ENCODE results near the gene APOF.
A peak's percentile ranks its signal among the peaks of the same experiment; 100 is the strongest.
"Not testable (repeated sequence)": the region's sequence is repeated elsewhere in the genome, so short reads cannot be mapped to it uniquely, and the experiment has no call there.

The APOF gene, protein sequence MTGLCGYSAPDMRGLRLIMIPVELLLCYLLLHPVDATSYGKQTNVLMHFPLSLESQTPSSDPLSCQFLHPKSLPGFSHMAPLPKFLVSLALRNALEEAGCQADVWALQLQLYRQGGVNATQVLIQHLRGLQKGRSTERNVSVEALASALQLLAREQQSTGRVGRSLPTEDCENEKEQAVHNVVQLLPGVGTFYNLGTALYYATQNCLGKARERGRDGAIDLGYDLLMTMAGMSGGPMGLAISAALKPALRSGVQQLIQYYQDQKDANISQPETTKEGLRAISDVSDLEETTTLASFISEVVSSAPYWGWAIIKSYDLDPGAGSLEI

DNA sequence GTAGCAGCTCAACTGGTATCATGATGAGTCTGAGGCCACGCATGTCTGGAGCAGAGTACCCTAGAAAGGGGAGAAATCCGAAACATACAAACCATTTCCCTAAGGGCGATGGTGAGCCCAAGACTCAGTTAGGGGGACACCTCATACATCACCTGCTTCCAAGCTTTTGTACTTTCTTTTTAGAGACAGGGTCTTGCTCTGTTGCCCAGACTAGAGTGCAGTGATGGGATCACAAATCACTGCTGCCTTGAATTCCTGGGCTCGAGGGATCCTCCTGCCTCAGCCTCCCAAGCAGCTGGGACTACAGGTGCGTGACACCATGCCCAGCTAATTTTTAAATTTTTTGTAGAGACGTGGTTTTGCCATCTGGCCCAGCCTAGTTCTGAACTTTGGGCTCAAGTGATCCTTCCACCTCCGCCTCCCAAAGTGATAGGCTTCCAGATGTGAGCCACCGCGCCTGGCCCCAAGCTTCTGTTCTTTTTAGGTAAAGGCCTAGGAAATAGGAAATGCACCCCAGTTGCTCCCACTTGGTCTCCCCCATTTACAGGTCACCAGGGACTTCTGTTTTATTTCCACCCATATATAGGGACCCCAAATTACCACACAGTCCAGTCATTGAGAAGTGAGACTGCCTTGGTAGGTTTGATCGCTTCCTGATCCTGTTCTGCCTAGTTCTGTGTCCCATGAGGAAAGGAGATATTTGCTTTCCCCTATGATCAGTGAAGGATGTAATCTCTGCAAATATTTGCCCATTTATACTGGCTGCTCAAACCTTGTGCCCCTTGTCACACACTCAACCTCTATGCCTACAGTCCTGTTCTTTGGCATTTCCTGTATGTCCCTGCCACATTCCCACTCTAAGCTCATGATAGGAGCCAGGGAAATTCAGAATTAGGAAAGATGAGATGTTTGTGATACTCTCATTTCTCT lies at the start of gene APOF:
TSS of gene APOF (minus strand) at position 728 of the 930 bp plus-strand sequence. CDS start at position 616, 112 bp downstream.
- DNase-seq, result peak; percentile 26

- no peak for DNase-seq
Measured at GRCh38 chr12:56411781-56412639, 49.4 kb upstream of the APOF start.

- DNase-seq, result no peak
Measured at GRCh38 chr12:56410768-56411167, 48.1 kb upstream of the APOF start.

DNA sequence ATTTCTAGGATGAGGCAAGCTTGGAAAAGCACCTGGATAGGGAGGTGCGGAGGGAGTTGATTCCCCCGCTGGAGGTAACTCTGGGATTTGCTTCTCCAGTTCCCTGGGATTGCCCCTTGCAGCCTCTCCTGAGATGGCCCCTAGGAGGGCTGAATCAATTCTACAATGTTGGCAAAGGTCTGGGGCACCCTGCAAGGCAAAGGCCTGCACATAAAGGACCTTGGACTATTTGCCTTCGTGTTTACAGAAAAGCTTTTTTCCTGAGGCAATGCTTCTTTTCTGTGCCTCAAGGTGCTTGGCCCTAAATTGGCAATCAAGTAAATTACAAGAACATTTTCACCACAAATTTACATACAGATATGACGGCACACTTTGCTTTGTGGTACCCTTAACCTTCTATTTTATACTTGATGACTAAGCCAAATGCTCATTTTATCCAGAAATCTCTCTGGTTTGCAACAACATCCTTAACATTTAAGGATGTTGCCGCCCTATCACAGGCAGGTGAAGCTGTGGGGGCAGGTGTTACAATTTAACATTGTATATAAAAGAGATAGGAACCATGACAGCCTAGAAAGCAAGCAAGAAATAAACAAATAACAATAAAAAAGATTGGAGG lies 46.3 kb upstream of the APOF start:
- DNase-seq, result no peak

DNA sequence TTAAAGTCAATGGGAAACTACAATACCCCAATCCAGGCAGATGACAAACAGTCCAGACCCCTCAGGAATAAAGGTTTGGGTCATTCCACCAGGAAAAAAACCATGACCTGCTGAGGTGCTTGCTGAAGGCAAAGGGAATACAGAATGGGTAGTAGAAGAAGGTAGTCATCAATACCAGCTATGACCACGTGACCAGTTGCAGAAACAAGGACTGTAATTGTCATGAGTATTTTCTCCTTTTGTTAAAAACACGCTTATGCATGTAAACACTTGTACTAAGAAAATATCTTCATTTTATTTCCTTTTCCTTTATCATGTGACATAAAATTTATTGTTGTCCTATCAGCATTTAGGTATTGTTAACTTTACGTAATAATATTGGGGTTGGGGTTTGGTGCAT lies 41.6 kb upstream of the APOF start:
- not testable (repeated sequence) for DNase-seq

GRCh38 chr12:56401612-56402011 lies 39.0 kb upstream of the APOF start:
- DNase-seq, result not testable (repeated sequence)

GRCh38 chr12:56401125-56401524 lies 38.5 kb upstream of the APOF start:
- not testable (repeated sequence) for DNase-seq

DNA sequence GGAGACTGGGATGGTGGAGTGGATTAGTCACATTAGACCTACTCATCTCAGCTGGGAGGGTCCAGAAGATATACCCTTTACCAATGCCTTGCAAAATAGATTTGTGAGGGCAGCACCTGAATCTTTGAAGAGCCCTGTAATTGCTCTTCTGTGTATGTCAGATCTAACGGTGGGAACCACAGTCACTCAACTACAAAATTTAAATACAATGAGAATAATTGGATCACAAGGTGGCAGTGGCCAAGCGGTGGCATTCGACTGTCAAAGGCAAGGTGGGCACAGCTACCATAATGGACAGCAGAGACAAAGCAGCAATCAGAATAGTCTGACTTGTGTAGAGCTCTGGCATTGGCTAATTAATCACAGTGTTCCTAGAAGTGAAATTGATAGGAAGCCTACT lies 36.8 kb upstream of the APOF start:
- DNase-seq, result not testable (repeated sequence)

DNA sequence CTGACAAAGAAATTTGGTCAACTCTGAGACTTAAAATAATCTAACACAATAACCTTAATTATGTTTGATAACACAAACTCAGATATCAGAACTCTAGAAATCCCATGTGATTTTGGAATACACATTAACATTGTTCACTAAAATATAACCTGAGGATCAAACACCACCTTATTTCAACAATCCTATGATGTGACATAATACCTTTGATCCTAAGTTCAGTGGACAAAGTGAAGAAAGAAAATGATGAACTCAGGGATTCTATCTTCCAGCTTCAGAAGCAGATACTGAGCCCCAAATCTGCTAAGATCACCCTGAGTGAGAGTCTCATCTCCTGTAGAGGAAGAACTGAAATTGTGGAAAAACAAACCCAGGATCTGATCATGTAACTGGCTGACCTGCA lies 35.7 kb upstream of the APOF start:
- DNase-seq, result no peak

GRCh38 chr12:56392331-56392730 lies 29.7 kb upstream of the APOF start:
- no peak for DNase-seq

GRCh38 chr12:56391721-56392120 lies 29.1 kb upstream of the APOF start:
- DNase-seq, result no peak

- DNase-seq, result no peak
Measured at GRCh38 chr12:56389412-56389811, 26.8 kb upstream of the APOF start.

DNA sequence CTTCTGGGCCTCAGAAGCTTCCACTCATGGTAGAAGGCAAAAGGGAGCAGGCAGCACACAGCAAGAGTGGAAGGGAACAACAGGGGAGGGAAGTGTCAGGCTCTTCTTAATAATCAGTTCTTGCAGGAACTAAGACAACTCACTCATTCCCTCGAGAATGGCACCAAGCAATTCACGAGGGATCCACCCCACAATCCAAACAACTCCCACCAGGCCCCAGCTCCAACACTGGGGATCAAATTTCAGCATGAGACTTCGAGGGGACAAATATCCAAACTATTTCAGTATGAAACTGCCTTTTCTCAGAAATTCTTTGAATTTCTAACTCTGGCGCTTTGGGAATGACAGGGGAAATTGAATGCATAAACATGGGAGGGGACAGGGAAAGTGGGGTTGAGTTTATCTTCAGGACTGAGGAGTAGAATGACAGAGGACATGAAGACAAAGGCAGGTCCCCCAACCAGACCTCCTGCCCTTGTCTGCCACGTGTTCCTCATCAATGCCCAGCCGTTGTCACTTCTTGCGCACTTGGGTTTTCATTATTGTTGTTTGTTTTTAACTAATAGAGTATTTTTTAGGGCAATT lies 24.6 kb upstream of the APOF start:
- no peak for DNase-seq

- no peak for DNase-seq
Measured at GRCh38 chr12:56385873-56386272, 23.2 kb upstream of the APOF start.

DNA sequence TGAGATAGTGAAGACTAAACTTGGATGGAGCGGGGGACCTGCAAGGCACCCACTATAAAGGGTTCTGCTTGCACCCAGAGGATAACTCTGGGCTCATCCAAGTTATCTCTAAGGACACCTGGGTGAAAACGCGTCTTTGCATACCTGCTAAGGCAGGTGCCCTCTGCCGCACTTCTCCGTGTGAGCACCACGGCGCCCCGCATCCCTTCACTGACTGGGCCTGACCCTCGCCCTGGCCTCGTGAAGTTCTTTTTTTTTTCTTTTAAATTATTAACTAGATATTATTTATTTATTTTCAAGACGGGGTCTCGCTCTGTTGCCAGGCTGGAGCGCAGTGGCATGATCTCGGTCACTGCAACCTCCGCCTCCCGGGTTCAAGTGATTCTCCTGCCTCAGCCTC lies 20.0 kb upstream of the APOF start:
- no peak for DNase-seq

DNA sequence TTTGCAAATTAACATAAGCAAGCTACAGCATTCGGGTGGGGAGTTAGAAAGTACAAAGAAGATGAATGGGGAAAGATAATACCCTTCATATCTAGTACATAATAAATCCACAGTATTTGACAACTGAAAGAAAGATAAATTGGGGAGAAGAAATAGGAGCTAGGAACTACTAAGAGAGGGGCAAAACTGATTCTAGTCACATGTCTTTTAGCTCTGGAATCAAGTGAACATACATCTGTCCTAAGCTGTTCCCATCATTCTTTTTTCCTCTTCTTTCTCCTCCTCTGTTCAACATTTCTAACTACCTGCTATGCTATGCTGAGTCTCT lies 15.3 kb upstream of the APOF start:
- DNase-seq, result no peak

DNA sequence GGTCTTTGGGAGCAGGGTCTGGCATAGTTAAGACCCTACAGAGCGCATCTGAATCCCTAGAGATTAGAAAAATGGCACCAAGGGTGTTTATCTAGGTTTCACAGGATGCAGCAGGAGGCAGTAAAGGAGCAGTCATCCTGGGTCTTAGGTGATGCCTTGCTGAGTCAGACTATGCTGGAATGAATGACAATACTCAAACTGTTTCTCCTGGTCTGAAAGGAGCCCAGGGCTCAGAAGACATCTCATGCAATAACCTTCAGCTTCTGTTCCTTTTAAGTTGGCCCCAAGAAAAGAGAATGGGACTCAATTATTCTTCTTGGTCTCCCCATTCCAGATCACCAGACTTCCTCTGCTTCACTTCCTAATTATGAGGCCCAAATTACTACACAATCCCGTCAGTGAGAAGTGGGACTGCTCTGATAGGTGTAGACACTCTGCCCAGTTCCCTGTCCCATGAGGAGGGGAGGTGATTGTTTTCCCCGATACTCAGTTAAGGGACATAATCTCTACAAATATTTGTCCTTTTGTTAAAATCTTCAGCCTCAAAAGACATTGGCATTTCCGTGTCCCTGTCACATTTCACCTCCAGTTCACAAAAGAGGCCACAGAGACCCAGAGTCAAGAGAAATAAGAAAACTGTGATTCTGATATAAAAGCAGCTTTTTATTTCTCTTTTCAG lies 14.8 kb upstream of the APOF start:
- no peak for DNase-seq

GRCh38 chr12:56375598-56376434 lies 13.2 kb upstream of the APOF start:
- no peak for DNase-seq

GRCh38 chr12:56374726-56375597 lies 12.3 kb upstream of the APOF start:
- no peak for DNase-seq

DNA sequence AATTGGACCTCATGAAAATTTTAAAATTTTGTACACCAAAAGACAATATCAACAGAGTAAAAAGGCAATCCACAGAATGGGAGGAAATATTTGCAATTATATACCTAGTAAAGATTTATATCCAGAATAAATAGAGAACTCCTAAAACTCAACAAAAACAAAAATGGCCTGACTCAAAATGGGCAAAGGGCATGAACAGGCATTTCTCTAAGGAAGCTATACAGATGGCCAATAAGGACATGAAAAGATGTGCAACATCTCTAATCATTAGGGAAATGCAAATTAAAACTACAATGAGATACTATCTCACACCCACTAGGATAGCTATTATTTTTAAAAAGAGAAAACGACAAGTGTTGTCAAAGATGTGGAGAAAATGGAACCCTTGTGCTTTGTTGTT lies 10.9 kb upstream of the APOF start:
- no peak for DNase-seq

Data from NCI-H2029 treated with DMSO at 0.1 percent for 48 hours (cell line).